HG03097 (cell line): Measurements from ENCODE around the gene BCOR.

Source experiments
- ATAC-seq: cut with Tn5 transposase; IDR thresholded peaks from one replicate; pipeline ENCODE4 v1.9.1; 2021; ENCODE audit not compliant: unreplicated experiment, low FRiP score

The BCOR gene

DNA sequence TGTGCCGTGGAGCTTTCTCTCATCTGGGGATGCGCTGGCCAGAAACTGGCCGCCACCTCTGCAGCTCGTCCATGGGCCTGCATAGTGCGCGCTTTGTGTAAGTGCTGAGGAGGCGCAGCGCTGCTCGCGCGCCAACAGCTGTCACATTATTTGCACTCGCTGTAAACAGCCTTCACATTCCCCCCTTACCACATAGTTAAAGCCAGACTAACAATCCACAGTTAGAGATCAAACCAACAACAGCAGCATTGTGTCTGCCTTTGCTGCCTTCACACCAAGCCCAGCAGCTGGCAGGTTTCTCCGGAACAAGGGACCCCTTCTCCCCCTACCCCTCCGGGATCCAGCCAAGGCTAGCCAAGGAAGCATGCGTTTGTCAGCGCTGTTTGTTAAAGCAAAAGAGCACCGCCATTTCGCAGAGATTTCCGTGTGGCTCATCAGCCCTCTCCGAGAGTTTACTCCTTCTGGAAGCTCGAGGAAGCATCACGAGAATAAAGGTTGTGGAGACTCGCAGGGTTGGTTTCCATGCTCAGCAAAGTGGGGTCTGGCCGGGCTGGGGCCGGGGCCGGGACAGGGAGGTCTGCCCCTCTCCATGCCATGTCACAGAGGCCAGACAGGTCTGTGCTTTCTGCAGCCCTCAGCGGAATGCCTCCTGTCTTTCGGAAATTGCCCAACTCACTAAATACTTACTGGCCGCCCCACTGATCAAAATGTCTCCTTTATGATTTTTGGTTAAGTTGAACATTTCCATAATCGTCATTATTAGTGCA is 11.0 kb downstream of the BCOR start:
- no peak for ATAC-seq

DNA sequence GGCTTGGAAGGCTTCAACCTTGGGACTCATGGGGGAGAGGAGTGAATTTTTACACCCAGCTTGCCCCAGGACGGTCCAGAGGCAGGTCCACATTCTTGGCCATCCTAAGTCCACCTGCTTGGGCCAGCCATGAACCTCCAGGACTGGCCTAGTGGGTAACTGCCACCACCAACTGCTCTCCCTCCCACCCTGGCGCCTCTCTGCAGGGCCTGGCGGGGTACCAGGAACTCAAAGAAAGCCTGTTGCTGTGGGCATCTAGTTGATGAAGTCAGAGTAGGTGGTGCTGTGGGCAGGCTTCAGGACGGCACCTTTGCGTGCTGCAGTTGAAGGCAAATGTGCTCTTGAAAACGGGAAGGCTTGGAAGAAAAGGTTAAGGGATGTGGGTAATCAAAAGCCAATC is 12.0 kb downstream of the BCOR start:
- ATAC-seq: no peak

GRCh38 chrX:40085102-40085551 is 12.6 kb downstream of the BCOR start:
- no peak for ATAC-seq

- no peak for ATAC-seq
Measured at GRCh38 chrX:40084471-40085101, 13.2 kb downstream of the BCOR start.

- no peak for ATAC-seq
Measured at GRCh38 chrX:40083979-40084359, 13.8 kb downstream of the BCOR start.

DNA sequence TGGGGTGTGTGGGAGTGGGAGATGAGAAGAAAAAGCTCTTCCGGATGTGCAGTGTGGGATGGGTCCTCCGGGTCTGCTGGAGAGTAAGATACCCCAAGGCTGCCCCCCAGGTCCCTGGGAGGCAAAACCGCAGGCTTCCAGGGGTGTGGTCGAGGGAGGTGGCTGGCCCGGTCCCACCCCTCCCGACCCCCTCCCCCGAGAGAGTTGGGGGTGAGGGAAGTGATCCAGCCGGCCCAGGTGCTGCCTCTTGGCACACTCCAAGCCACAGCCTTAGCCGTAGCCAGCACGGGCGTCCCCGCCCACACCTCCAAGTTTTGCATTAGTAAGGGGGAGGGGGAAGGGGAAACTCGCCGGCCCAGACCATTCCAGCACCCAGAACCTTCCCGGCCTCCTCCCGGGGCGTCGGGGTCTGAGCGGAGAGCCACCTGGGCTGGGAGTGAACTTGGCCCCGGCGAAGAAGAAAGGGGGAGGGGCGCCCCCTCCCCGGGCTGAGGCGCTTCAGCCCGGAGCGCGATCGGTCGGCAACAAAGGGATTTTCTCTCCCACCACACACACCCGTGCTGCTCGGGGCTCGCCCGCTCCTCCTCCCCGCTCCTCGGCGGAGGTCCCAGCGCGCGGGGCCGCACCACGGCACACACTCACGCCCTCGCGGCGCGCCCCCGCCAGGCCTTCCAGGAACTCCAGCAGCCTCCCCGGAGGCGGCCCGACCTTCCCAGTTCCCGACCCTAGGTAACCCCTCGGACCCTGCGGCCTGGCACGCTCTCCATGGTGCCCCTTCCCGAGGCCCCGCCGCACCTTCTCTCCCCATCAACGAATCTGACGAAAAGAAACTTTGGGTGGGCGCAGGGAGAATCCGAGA is 14.4 kb downstream of the BCOR start:
- no peak for ATAC-seq

DNA sequence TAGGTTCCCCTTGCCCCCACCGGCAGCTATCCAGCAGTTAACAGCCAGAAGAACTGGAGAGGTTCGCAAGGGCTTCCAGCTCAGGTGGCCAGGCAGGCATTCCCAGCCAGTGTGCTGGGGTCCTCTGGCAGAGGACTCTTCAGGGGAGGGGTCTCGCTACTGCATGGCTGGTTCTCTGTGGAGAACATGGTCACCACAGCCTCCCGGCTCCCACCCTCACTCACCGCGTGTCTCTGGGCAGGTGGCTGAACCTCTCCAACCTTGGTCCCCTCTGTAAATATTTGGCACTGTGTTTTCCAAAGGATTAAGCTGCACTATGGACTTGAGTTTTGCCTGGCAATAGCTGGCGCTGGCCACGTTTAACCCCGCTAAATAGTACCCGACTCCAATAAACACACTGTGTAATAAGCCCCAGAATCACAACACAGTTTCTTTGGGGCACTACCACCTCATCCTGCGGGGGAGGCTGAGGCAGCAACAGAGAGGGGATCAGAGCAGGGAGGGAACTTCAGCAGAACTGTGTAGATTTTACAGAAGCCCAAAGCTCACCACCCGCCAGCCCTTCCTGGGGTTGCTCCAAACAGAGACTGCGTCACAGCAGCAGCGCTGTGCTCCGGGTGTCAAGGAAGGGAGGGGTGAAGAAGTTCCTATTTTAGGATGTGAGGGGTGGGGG is 15.2 kb downstream of the BCOR start:
- ATAC-seq: no peak

- ATAC-seq: no peak
Measured at GRCh38 chrX:40081679-40082068, 16.1 kb downstream of the BCOR start.

- ATAC-seq: no peak
Measured at GRCh38 chrX:40080894-40081678, 16.7 kb downstream of the BCOR start.

GRCh38 chrX:40079572-40079971 is 18.2 kb downstream of the BCOR start:
- ATAC-seq: no peak

DNA sequence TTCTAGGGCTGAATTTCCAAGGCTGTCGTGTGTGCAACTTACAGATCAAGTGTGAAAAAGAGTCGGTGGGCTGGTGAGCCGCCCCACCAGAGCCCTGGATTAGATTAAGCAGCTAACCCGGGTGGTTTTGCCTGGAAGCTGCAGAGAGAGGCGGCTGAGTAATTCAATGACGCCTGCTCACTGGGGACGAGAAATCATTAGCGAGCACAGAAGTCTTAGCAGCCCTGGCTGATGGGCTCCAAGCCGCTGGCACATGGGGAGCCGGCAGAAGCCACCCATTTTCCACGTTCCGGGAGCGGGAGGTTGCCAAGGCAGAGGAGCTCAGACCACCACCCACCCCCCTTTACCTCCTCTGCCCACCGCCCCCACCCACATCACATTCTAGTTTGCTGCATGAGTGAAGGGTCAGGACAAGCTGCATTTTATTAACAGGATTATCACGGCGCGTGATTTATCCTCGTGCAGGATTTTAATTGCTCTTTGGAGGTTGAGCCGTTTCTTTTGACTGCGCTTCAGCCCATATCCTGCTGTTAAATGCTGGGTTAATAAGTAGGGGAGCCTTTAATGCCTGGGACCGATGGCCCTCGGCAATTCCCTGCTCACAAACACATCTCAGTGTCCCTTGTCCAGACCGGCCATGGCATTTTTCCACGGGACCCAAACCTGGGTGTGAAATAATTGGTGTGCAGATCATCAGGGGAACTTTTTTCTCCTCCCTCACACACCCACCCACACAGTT is 19.1 kb downstream of the BCOR start:
- no peak for ATAC-seq

DNA sequence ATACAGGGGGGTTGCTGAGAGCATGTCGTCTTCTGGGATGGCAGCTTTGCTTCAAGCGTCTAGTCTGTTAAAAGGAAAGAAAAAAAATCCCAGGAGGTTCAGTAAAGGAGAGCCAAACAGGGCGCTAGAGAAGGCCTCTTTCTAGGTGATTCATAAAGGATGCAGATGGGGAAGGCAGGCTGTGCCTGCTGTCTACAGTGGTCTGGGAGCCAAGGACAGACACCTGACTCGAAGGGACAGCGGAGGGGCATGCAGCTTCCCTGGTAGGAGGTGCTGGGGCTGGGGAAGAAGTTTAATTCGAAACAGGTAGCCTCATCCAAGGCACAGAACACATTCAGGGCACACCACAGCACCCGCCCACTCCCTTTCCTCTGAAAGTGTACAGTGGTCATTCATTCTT is 19.9 kb downstream of the BCOR start:
- no peak for ATAC-seq

- no peak for ATAC-seq
Measured at GRCh38 chrX:40076750-40077575, 20.8 kb downstream of the BCOR start.

DNA sequence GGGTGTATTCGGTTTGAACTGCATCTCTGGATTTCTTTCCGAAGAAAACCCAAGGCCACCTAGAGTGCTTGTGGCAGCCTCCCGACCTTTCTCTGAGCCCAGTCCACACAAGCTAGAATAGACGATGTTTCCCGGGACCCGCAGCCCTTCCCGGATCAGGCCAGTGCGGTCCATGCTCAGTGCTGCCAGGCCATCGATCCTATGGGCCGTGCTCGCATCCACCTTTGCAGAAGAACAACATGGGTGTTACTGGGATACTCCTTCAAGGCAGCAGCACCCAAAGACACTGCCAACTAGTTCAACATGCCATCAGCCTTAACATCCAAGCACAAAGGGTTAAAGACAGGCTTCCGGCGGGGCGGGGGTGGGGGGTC is 22.8 kb downstream of the BCOR start:
- no peak for ATAC-seq

GRCh38 chrX:40074080-40074958 is 23.4 kb downstream of the BCOR start:
- ATAC-seq: no peak

- ATAC-seq: no peak
Measured at GRCh38 chrX:40073439-40074054, 24.2 kb downstream of the BCOR start.

GRCh38 chrX:40072246-40072645 is 25.5 kb downstream of the BCOR start:
- no peak for ATAC-seq
